Transverse colon (tissue), 3 donors: ENCODE data around the gene HSPA4.

ENCODE experiments used
- POLR2A ChIP-seq: fragments of 450-650 bp; IDR thresholded peaks from one replicate; pipeline ENCODE4 v1.6.1; 2016; ENCODE audit warnings: antibody characterized with exemption, mild to moderate bottlenecking, moderate library complexity
- TF ChIP-seq, protein P1 (sequence below), 5 experiments: fragments of 200-600 bp in 3 of 5; fragments of 450-650 bp in 2 of 5; sonication (generic) in 3 of 5; IDR thresholded peaks; 1 replicate in 2 of 5; 2 replicates in 3 of 5; pipeline ENCODE4 v1.5.1; 2016 to 2017; ENCODE audit warnings: antibody characterized with exemption in 5 of 5, inconsistent platforms in 3 of 5, mild to moderate bottlenecking in 2 of 5, moderate library complexity in 1 of 5

GRCh38 chr5:133082128-133082527 is 30.3 kb downstream of the HSPA4 start:
- TF ChIP-seq, protein P1, sequence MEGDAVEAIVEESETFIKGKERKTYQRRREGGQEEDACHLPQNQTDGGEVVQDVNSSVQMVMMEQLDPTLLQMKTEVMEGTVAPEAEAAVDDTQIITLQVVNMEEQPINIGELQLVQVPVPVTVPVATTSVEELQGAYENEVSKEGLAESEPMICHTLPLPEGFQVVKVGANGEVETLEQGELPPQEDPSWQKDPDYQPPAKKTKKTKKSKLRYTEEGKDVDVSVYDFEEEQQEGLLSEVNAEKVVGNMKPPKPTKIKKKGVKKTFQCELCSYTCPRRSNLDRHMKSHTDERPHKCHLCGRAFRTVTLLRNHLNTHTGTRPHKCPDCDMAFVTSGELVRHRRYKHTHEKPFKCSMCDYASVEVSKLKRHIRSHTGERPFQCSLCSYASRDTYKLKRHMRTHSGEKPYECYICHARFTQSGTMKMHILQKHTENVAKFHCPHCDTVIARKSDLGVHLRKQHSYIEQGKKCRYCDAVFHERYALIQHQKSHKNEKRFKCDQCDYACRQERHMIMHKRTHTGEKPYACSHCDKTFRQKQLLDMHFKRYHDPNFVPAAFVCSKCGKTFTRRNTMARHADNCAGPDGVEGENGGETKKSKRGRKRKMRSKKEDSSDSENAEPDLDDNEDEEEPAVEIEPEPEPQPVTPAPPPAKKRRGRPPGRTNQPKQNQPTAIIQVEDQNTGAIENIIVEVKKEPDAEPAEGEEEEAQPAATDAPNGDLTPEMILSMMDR (IDR thresholded peaks at IDR 0.05): no peak
- TF ChIP-seq POLR2A: no peak
